ENCODE measurements around the gene DUSP11.
A peak's percentile ranks its signal among the peaks of the same experiment; 100 is the strongest.

DUSP11 gene

GRCh38 chr2:73827660-73828388, 47.9 kb upstream of the DUSP11 start:
- no peaks in the 10 kb centered on the region for H4K20me1 ChIP-seq (ENCODE audit: insufficient read depth, low read length)

GRCh38 chr2:73827018-73827417, 47.1 kb upstream of the DUSP11 start:
- H3K36me3 ChIP-seq (replicated peaks; ENCODE audit: insufficient read depth, low read length): peaks cover 11% of the 10 kb centered on the region; the same call in 1 of the 2 replicates
- H3K4me1 ChIP-seq (ENCODE audit: low read length): peaks cover 18% of the 10 kb centered on the region
- H3K9ac ChIP-seq (ENCODE audit: low read length): no peak overlapping the region
- H3K27ac ChIP-seq (ENCODE audit: low read length): no peak overlapping the region
- TF ChIP-seq EZH2phosphoT487 (IDR thresholded peaks at IDR 0.05; ENCODE audit: low read length) (no peak), EZH2 (optimal IDR thresholded peaks at IDR 0.05; ENCODE audit: low read depth, low read length) (no peak), CTCF (IDR thresholded peaks at IDR 0.05; ENCODE audit: low read length) (peak; percentile 41)
- peak; percentile 44 for DNase-seq
- no peaks in the 10 kb centered on the region for H3K9me3 ChIP-seq (replicated peaks; ENCODE audit: insufficient read depth, low read length)
- peaks cover 32% of the 10 kb centered on the region for H3K79me2 ChIP-seq (ENCODE audit: low read length)
- H3K27me3 ChIP-seq (replicated peaks; ENCODE audit: insufficient read depth, low read length): no peaks in the 10 kb centered on the region
- no peaks in the 10 kb centered on the region for H3K9me2 ChIP-seq (replicated peaks; ENCODE audit: insufficient read depth, low read length)
- no peak overlapping the region for H3K4me2 ChIP-seq (ENCODE audit: low read depth, low read length)
- peaks cover 5% of the 10 kb centered on the region; the same call in 1 of the 2 replicates for H3F3A ChIP-seq (ENCODE audit: insufficient read depth, low read length)
- H3K4me3 ChIP-seq (ENCODE audit: low read length): no peak overlapping the region
- no peak overlapping the region for H2AFZ ChIP-seq (ENCODE audit: low read length)
- H4K20me1 ChIP-seq (ENCODE audit: insufficient read depth, low read length): no peaks in the 10 kb centered on the region

More at GRCh38 chr2:73827660-73828388, 47.9 kb upstream of the DUSP11 start:
- Histone ChIP-seq H3K27me3 (replicated peaks; ENCODE audit: insufficient read depth, low read length) (no peaks in the 10 kb centered on the region), H3K9ac (ENCODE audit: low read length) (no peak overlapping the region), H3K9me2 (replicated peaks; ENCODE audit: insufficient read depth, low read length) (no peaks in the 10 kb centered on the region), H3K4me1 (ENCODE audit: low read length) (peaks cover 15% of the 10 kb centered on the region), H3K4me3 (ENCODE audit: low read length) (peak overlapping the region; percentile 86), H3K36me3 (replicated peaks; ENCODE audit: insufficient read depth, low read length) (peaks cover 16% of the 10 kb centered on the region), H3F3A (ENCODE audit: insufficient read depth, low read length) (0 out of 2 replicates have a peak, but pooled peaks cover 5% of the 10 kb centered on the region), H3K27ac (ENCODE audit: low read length) (no peak overlapping the region), H3K4me2 (ENCODE audit: low read depth, low read length) (peak overlapping the region; percentile 58; the same call in 1 of the 2 replicates), H2AFZ (ENCODE audit: low read length) (peak overlapping the region; percentile 92), H3K79me2 (ENCODE audit: low read length) (peaks cover 32% of the 10 kb centered on the region), H3K9me3 (replicated peaks; ENCODE audit: insufficient read depth, low read length) (no peaks in the 10 kb centered on the region)
- TF ChIP-seq CTCF (IDR thresholded peaks at IDR 0.05; ENCODE audit: low read length) (no peak), EZH2phosphoT487 (IDR thresholded peaks at IDR 0.05; ENCODE audit: low read length) (no peak), EZH2 (optimal IDR thresholded peaks at IDR 0.05; ENCODE audit: low read depth, low read length) (no peak)
- no peak for DNase-seq

- TF ChIP-seq EZH2 (optimal IDR thresholded peaks at IDR 0.05; ENCODE audit: low read depth, low read length) (no peak), EZH2phosphoT487 (IDR thresholded peaks at IDR 0.05; ENCODE audit: low read length) (no peak)
- no peak overlapping the region for H3K27ac ChIP-seq (ENCODE audit: low read length)
- H2AFZ ChIP-seq (ENCODE audit: low read length): no peak overlapping the region
- H3K79me2 ChIP-seq (ENCODE audit: low read length): peaks cover 19% of the 10 kb centered on the region
- H4K20me1 ChIP-seq (ENCODE audit: insufficient read depth, low read length): no peaks in the 10 kb centered on the region
- H3F3A ChIP-seq (ENCODE audit: insufficient read depth, low read length): peaks cover 5% of the 10 kb centered on the region; the same call in 1 of the 2 replicates
- H3K27me3 ChIP-seq (replicated peaks; ENCODE audit: insufficient read depth, low read length): no peaks in the 10 kb centered on the region
- DNase-seq: no peak
- no peak overlapping the region for H3K9ac ChIP-seq (ENCODE audit: low read length)
- H3K4me1 ChIP-seq (ENCODE audit: low read length): peaks cover 23% of the 10 kb centered on the region
- H3K4me3 ChIP-seq (ENCODE audit: low read length): no peak overlapping the region
- H3K36me3 ChIP-seq (replicated peaks; ENCODE audit: insufficient read depth, low read length): no peaks in the 10 kb centered on the region
- no peaks in the 10 kb centered on the region for H3K9me2 ChIP-seq (replicated peaks; ENCODE audit: insufficient read depth, low read length)
- no peaks in the 10 kb centered on the region for H3K9me3 ChIP-seq (replicated peaks; ENCODE audit: insufficient read depth, low read length)
- H3K4me2 ChIP-seq (ENCODE audit: low read depth, low read length): no peak overlapping the region
These were observed 45.5 kb upstream of the DUSP11 start for GRCh38 chr2:73825408-73825807.
